Measurements from ENCODE around the gene VPS29.

DNA sequence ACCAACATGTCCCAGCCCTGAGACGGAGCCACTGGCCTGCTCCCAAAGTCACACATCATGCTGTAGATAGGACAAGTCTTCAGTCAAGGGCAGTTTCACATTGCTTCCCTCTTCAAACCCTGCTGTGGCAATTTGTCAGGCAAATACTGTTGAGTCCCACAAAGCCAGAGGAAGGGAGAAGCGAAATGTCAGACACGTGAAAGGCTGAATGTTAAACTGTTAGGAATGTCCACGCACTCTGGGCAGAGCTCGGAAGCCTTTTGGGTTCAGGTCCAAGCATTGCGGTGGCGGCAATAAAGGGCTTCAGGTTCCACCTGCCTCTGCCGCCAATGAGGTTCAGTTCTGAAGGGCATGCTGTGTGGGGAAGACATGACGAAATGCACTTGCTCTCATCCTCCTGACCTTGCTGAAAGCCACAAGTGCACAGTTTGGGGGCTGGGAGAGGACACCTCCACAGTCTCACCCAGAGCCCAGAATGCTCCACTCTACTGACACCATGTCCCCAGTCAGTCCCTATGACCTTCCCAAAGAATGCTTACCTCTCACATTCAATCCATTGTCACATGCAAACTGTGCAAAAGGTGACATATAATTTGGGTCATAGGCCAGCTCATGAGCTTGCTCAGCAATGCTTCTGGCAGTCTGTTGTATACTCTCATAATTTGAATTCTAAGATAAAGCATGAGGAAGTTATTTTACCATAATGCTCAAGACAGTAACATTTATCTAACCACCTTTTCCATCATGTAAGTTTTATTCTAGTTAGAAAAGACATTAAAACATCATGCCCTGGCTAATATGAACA is 35.9 kb upstream of the VPS29 start:
- TF ChIP-seq, protein P1, sequence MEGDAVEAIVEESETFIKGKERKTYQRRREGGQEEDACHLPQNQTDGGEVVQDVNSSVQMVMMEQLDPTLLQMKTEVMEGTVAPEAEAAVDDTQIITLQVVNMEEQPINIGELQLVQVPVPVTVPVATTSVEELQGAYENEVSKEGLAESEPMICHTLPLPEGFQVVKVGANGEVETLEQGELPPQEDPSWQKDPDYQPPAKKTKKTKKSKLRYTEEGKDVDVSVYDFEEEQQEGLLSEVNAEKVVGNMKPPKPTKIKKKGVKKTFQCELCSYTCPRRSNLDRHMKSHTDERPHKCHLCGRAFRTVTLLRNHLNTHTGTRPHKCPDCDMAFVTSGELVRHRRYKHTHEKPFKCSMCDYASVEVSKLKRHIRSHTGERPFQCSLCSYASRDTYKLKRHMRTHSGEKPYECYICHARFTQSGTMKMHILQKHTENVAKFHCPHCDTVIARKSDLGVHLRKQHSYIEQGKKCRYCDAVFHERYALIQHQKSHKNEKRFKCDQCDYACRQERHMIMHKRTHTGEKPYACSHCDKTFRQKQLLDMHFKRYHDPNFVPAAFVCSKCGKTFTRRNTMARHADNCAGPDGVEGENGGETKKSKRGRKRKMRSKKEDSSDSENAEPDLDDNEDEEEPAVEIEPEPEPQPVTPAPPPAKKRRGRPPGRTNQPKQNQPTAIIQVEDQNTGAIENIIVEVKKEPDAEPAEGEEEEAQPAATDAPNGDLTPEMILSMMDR (IDR thresholded peaks at IDR 0.05; ENCODE audit: insufficient read depth, low read length): no peak
- TF ChIP-seq POLR2AphosphoS5 (IDR thresholded peaks at IDR 0.05; ENCODE audit: low read depth) (no peak), GABPA (IDR thresholded peaks at IDR 0.05; ENCODE audit: low read depth) (no peak)
- TF ChIP-seq, protein P2, sequence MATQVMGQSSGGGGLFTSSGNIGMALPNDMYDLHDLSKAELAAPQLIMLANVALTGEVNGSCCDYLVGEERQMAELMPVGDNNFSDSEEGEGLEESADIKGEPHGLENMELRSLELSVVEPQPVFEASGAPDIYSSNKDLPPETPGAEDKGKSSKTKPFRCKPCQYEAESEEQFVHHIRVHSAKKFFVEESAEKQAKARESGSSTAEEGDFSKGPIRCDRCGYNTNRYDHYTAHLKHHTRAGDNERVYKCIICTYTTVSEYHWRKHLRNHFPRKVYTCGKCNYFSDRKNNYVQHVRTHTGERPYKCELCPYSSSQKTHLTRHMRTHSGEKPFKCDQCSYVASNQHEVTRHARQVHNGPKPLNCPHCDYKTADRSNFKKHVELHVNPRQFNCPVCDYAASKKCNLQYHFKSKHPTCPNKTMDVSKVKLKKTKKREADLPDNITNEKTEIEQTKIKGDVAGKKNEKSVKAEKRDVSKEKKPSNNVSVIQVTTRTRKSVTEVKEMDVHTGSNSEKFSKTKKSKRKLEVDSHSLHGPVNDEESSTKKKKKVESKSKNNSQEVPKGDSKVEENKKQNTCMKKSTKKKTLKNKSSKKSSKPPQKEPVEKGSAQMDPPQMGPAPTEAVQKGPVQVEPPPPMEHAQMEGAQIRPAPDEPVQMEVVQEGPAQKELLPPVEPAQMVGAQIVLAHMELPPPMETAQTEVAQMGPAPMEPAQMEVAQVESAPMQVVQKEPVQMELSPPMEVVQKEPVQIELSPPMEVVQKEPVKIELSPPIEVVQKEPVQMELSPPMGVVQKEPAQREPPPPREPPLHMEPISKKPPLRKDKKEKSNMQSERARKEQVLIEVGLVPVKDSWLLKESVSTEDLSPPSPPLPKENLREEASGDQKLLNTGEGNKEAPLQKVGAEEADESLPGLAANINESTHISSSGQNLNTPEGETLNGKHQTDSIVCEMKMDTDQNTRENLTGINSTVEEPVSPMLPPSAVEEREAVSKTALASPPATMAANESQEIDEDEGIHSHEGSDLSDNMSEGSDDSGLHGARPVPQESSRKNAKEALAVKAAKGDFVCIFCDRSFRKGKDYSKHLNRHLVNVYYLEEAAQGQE (IDR thresholded peaks at IDR 0.05; ENCODE audit: insufficient replicate concordance, low read depth): no peak
